Measurements from ENCODE around the gene DUSP11. TPM values are rescaled to one million over a fixed set of nuclear protein-coding genes. Genes with fewer than 3 reads are reported as not detected.
"Not testable (repeated sequence)": the region's sequence is repeated elsewhere in the genome, so short reads cannot be mapped to it uniquely, and the experiment has no call there.

The DUSP11 gene
- total RNA-seq, 2 donors from 2014 or later = 30.7 to 50.1 TPM

DNA sequence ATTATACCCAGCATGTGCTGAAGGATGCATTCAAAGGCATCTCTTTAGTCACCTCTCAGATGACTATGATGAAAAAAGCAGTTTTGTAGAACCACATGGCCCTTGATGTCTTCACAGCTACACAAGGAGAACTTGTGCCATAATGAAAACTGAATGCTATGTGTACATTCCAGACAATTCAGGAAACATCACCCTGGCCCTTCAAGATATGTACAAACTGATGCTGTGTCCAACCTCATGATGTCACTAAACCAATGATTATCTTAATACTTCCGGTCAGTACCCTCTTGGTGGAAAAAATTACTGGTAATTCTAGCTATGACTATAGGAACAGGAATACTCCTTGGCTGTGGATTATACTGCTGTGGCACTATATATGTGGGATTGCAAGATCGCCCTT lies 20.0 kb downstream of the DUSP11 start:
- Mint-ChIP-seq H3K27me3 (no peaks in the 10 kb centered on the region), H3K27ac (peak overlapping the region in 1 of 2 donors; percentile 19), H3K36me3 (peaks cover 8% of the 10 kb centered on the region), H3K4me1 (ENCODE audit: low read depth in 2 of 2) (no peaks in the 10 kb centered on the region), H3K4me3 (no peak overlapping the region), H3K9me3 (no peaks in the 10 kb centered on the region)
- ATAC-seq (no peak), DNase-seq (ENCODE audit: low spot score) (no peak)

GRCh38 chr2:73759285-73759764 lies 20.6 kb downstream of the DUSP11 start:
- DNase-seq (ENCODE audit: low spot score) (no peak), ATAC-seq (no peak)
- Mint-ChIP-seq H3K4me1 (ENCODE audit: low read depth in 2 of 2) (peaks cover 0 to 3% of the 10 kb centered on the region in 2 donors), H3K4me3 (no peak overlapping the region), H3K27ac (peak overlapping the region in 1 of 2 donors; percentile 59), H3K36me3 (peaks cover 8% of the 10 kb centered on the region), H3K9me3 (no peaks in the 10 kb centered on the region), H3K27me3 (no peaks in the 10 kb centered on the region)

GRCh38 chr2:73754332-73754731 lies 25.6 kb downstream of the DUSP11 start:
- ATAC-seq; H3K4me1 Mint-ChIP-seq (ENCODE audit: low read depth in 2 of 2); H3K4me3 Mint-ChIP-seq; H3K27me3 Mint-ChIP-seq; H3K9me3 Mint-ChIP-seq; DNase-seq (ENCODE audit: low spot score); H3K36me3 Mint-ChIP-seq: not testable (repeated sequence)
- peak overlapping the region in 1 of 2 donors; percentile 13 for H3K27ac Mint-ChIP-seq

GRCh38 chr2:73749314-73749713 lies 30.6 kb downstream of the DUSP11 start:
- no peak for DNase-seq (ENCODE audit: low spot score)
- ATAC-seq = no peak
- Mint-ChIP-seq H3K4me3 (no peak overlapping the region), H3K4me1 (ENCODE audit: low read depth in 2 of 2) (peaks cover 27% of the 10 kb centered on the region in 2 donors), H3K27me3 (no peaks in the 10 kb centered on the region), H3K36me3 (peaks cover 20% of the 10 kb centered on the region), H3K9me3 (no peaks in the 10 kb centered on the region), H3K27ac (no peak overlapping the region)

GRCh38 chr2:73746877-73747208 lies 33.1 kb downstream of the DUSP11 start:
- peak overlapping the region; percentile 1 for H3K4me3 Mint-ChIP-seq
- peak overlapping the region in 1 of 2 donors; percentile 75 for H3K27ac Mint-ChIP-seq
- H3K36me3 Mint-ChIP-seq = peaks cover 26% of the 10 kb centered on the region

DNA sequence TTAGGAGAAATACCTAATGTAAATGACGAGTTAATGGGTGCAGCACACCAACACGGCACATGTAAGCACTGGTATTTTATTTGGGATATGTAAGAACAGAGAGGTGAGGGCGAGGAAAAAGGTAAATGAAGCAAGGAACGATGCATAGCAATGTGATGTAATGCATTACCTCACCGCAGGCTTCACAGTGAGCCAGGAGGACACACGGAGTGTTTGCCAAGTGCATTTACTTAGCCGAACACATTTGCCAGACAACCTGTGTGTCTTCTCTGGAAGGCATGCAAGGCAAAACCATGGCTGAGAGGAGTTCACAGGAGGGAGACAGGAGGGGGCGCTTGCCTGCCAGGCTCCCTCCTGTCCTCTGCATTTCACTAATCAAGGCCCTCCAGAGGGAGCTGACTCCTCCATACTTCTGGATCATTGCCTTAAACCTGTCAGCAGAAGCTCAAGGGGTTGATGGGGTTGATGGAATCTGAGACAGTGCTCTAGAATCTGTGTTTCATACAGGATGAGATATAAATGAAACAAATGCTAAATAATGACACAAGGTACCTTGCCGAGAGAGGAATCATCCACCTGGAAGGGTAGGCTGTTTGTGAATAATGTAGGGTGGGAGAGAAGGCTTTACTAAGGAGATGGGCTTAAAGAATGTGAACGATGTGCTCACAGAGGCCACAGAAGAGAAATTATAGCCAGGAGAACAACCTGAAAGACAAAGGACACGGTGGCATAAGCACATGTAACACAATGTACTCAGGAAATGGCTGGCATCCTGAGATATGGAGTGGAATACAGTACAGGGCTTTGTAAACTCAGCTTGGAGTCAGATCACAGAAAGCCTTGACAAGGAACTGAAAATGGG lies 33.7 kb downstream of the DUSP11 start:
- DNase-seq (ENCODE audit: low spot score) = no peak
- Mint-ChIP-seq H3K9me3 (no peaks in the 10 kb centered on the region), H3K27me3 (no peaks in the 10 kb centered on the region), H3K4me3 (peak overlapping the region; percentile 1), H3K4me1 (ENCODE audit: low read depth in 2 of 2) (peaks cover 25 to 27% of the 10 kb centered on the region in 2 donors), H3K36me3 (peaks cover 26% of the 10 kb centered on the region), H3K27ac (peak overlapping the region in 1 of 2 donors; percentile 75)
- no peak for ATAC-seq

More at GRCh38 chr2:73746877-73747208, 33.1 kb downstream of the DUSP11 start:
- Mint-ChIP-seq H3K4me1 (ENCODE audit: low read depth in 2 of 2) (peaks cover 25 to 27% of the 10 kb centered on the region in 2 donors), H3K9me3 (no peaks in the 10 kb centered on the region), H3K27me3 (no peaks in the 10 kb centered on the region)
- DNase-seq (ENCODE audit: low spot score) = no peak
- ATAC-seq = no peak

- H3K27ac Mint-ChIP-seq = no peak overlapping the region
- H3K27me3 Mint-ChIP-seq = no peaks in the 10 kb centered on the region
- DNase-seq (ENCODE audit: low spot score) (no peak), ATAC-seq (no peak)
- peaks cover 17 to 20% of the 10 kb centered on the region in 2 donors for H3K4me1 Mint-ChIP-seq (ENCODE audit: low read depth in 2 of 2)
- peaks cover 6% of the 10 kb centered on the region for H3K36me3 Mint-ChIP-seq
- no peak overlapping the region for H3K4me3 Mint-ChIP-seq
- no peaks in the 10 kb centered on the region for H3K9me3 Mint-ChIP-seq
These were observed 39.1 kb downstream of the DUSP11 start for GRCh38 chr2:73740767-73741166.

DNA sequence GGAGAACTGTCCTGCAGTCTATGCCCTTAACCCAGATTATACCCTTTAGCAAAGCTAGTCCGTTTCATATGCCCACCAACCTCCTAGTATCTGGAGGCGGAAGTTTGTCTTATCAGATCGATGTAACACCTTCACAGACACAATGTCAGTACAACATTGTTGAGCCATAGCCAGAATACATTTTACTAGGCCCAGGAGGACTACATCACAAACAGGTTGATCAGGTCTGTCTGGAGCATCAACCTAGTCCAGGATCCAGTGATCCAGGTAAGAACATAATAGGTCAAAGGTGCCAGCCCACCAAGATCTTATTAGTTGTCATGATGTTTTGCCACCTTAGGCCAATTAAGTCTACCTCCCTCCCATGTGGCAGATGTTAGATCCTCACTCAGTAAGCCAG lies 40.8 kb downstream of the DUSP11 start:
- no peaks in the 10 kb centered on the region for H3K9me3 Mint-ChIP-seq
- H3K27me3 Mint-ChIP-seq = no peaks in the 10 kb centered on the region
- no peak overlapping the region for H3K4me3 Mint-ChIP-seq
- ATAC-seq (no peak), DNase-seq (ENCODE audit: low spot score) (no peak)
- peaks cover 4% of the 10 kb centered on the region for H3K36me3 Mint-ChIP-seq
- H3K27ac Mint-ChIP-seq = no peak overlapping the region
- H3K4me1 Mint-ChIP-seq (ENCODE audit: low read depth in 2 of 2) = peaks cover 17 to 20% of the 10 kb centered on the region in 2 donors

GRCh38 chr2:73736855-73737779 lies 42.8 kb downstream of the DUSP11 start, which contains the start of gene TPRKB:
TSS of gene TPRKB (minus strand) at chr2:73737345. CDS start at chr2:73734569, 2,776 bp downstream.
- Mint-ChIP-seq H3K36me3 (peaks cover 5% of the 10 kb centered on the region), H3K27me3 (no peaks in the 10 kb centered on the region), H3K4me3 (peak within 1 kb of the TSS; percentile 100), H3K9me3 (no peaks in the 10 kb centered on the region), H3K4me1 (ENCODE audit: low read depth in 2 of 2) (peaks cover 20% of the 10 kb centered on the region in 2 donors), H3K27ac (peak within 1 kb of the TSS; percentile 91 to 95)
- DNase-seq (ENCODE audit: low spot score) = peak; percentile 98
- ATAC-seq = peak; percentile 99 to 100

DNA sequence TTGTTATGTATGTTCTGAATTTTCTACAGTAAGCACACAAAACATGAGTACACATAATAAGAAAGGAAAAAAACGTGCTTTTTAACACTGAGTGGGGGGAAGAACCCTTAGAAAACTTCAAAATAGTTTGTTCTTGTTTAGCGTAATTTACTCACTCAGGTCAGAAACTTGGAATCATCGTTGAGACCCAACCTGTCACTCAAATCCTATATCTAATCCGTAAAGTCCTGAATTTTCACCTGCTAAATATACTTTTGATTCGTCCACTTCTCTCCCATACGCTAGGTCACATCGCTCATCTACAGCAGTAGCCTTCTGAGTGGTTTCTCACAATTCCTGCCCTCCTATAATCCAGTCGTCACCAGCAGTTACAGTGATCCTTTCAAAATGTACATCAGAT lies 43.5 kb downstream of the DUSP11 start:
- H3K36me3 Mint-ChIP-seq = peaks cover 6% of the 10 kb centered on the region
- DNase-seq (ENCODE audit: low spot score) (no peak), ATAC-seq (no peak)
- peak overlapping the region; percentile 100 for H3K4me3 Mint-ChIP-seq
- no peaks in the 10 kb centered on the region for H3K9me3 Mint-ChIP-seq
- H3K27ac Mint-ChIP-seq = peak overlapping the region; percentile 91 to 95
- H3K27me3 Mint-ChIP-seq = no peaks in the 10 kb centered on the region
- peaks cover 20% of the 10 kb centered on the region in 2 donors for H3K4me1 Mint-ChIP-seq (ENCODE audit: low read depth in 2 of 2)

GRCh38 chr2:73730810-73731209 lies 49.1 kb downstream of the DUSP11 start:
- peaks cover 17% of the 10 kb centered on the region for H3K36me3 Mint-ChIP-seq
- ATAC-seq (no peak), DNase-seq (ENCODE audit: low spot score) (no peak)
- H3K27me3 Mint-ChIP-seq = no peaks in the 10 kb centered on the region
- peak overlapping the region in 1 of 2 donors; percentile 52 for H3K27ac Mint-ChIP-seq
- H3K4me3 Mint-ChIP-seq = no peak overlapping the region
- peaks cover 0 to 3% of the 10 kb centered on the region in 2 donors for H3K4me1 Mint-ChIP-seq (ENCODE audit: low read depth in 2 of 2)
- H3K9me3 Mint-ChIP-seq = no peaks in the 10 kb centered on the region

GRCh38 chr2:73728711-73729110 lies 51.2 kb downstream of the DUSP11 start:
- Mint-ChIP-seq H3K4me3 (no peak overlapping the region), H3K27ac (no peak overlapping the region), H3K27me3 (no peaks in the 10 kb centered on the region), H3K36me3 (peaks cover 17% of the 10 kb centered on the region), H3K4me1 (ENCODE audit: low read depth in 2 of 2) (peaks cover 0 to 3% of the 10 kb centered on the region in 2 donors), H3K9me3 (no peaks in the 10 kb centered on the region)
- DNase-seq (ENCODE audit: low spot score) (no peak), ATAC-seq (no peak)

DNA sequence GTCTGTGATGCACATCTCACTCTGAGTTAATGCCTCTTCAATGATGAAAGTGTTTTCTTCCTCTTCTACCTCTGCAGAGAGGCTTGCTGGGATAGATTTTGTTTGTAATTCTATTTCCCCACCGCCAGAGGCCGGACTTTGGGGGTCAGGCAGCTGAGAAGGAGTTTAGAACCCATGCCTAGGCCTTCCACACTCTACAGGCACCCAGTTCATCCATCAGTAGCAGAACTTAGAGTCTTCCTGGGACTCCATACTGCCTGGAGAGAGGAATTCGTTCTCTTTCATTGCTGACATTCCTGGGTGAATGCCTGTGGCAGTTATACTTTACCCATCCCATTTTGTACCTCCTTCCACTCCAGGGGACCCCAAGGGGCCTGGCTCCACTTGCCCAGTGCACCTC lies 51.9 kb downstream of the DUSP11 start:
- Mint-ChIP-seq H3K4me1 (ENCODE audit: low read depth in 2 of 2) (no peaks in the 10 kb centered on the region), H3K36me3 (peaks cover 11% of the 10 kb centered on the region), H3K4me3 (no peak overlapping the region), H3K27ac (no peak overlapping the region), H3K9me3 (no peaks in the 10 kb centered on the region), H3K27me3 (no peaks in the 10 kb centered on the region)
- ATAC-seq (no peak), DNase-seq (ENCODE audit: low spot score) (no peak)

Measured in natural killer cell treated with Interleukin-12 subunit alpha and Interleukin-12 subunit beta and Interleukin-15 and Interleukin-18, amount 100 ng/mL, for 72 hours (primary cell).